Activated CD4-positive, alpha-beta T cell treated with anti-CD3 and anti-CD28 coated beads, Interleukin-2, amount 10 ng/mL, durations not matched to agents 7 days and 5 days (primary cell): ENCODE data around the gene PTPN11. TPM values are rescaled to one million over a fixed set of nuclear protein-coding genes. Genes with fewer than 3 reads are reported as not detected.
"Not testable (repeated sequence)": the region's sequence is repeated elsewhere in the genome, so short reads cannot be mapped to it uniquely, and the experiment has no call there.

Experiments
- CTCF ChIA-PET: fragments of 350-600 bp; sonication (Branson Sonifier 250); formaldehyde crosslinking; loops from one replicate; lab custom pipeline; 2021; ENCODE audit warnings: antibody characterized with exemption; lab: Charles Lee
- POLR2A ChIA-PET: fragments of 350-600 bp; sonication (Branson Sonifier 250); formaldehyde crosslinking; loops from one replicate; lab custom pipeline; 2021; ENCODE audit warnings: antibody characterized with exemption; lab: Charles Lee
- DNase-seq: peaks from one replicate; pipeline ENCODE4 v3.0.0-alpha.2; 2020
- H3K27ac Mint-ChIP-seq: one replicate; pipeline ENCODE4 v1.8.0; 2021; ENCODE audit warnings: mild to moderate bottlenecking, moderate library complexity, mixed read lengths
- H3K27me3 Mint-ChIP-seq: one replicate; pipeline ENCODE4 v1.8.0; 2021; ENCODE audit warnings: mixed read lengths
- H3K36me3 Mint-ChIP-seq: one replicate; pipeline ENCODE4 v1.8.0; 2021; ENCODE audit warnings: low read depth, mixed read lengths
- H3K4me1 Mint-ChIP-seq: one replicate; pipeline ENCODE4 v1.8.0; 2021; ENCODE audit warnings: mixed read lengths
- H3K4me3 Mint-ChIP-seq: one replicate; pipeline ENCODE4 v1.8.0; 2021; ENCODE audit warnings: mild to moderate bottlenecking, moderate library complexity, mixed read lengths
- H3K9me3 Mint-ChIP-seq: one replicate; pipeline ENCODE4 v1.8.0; 2021; ENCODE audit warnings: mixed read lengths
- total RNA-seq, 2 experiments: library from RNA; stranded (reverse); gene quantifications; one replicate each; pipeline ENCODE4 v1.2.3, GENCODE V29; 2021

PTPN11 gene
- total RNA-seq, 2 experiments from 2014 or later = 79.2 to 84.4 TPM

DNA sequence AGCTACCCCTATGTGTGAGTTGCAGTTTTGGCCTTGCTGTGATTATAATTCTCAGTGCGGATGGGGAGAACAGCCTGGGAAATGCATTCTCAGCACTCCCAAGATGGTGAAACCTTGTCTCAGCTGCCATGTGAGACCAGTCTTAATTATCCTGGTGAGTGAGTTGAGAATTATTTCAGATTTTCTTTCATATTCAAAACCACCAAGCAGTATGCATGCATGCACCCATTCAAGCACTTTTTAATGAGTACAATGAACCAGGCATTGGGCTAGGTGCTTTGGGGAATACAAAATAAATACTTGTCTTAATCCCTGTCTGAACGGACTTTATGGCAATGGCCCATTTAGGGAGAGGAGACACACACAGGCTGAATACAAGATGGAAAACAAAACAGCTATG, 94.7 kb downstream of the PTPN11 start:
- H3K4me1 Mint-ChIP-seq = no peaks in the 10 kb centered on the region
- no peak overlapping the region for H3K27ac Mint-ChIP-seq
- no peaks in the 10 kb centered on the region for H3K27me3 Mint-ChIP-seq
- ChIA-PET CTCF (no interaction called here), POLR2A (no interaction called here)
- DNase-seq = no peak
- H3K4me3 Mint-ChIP-seq = no peak overlapping the region
- H3K9me3 Mint-ChIP-seq = no peaks in the 10 kb centered on the region
- H3K36me3 Mint-ChIP-seq = peaks cover 8% of the 10 kb centered on the region

DNA sequence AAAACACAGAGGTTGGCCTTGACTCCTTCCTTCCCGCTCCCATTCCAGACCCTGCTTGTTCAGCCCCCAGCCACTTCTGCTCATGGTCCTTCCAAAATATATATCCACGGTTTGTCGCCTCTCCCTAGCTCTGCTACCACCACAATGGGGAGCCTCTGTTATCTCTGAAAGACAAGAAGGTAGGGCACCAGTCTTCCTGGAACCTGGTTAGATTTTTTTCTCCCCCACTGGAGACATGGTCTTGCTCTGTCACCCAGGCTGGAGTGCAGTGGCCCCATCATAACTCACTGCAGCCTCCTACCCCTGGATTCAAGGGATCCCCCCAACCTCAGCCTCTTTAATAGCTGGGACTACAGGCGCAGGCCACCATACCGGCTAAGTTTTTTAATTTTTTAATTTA, 95.7 kb downstream of the PTPN11 start:
- Mint-ChIP-seq H3K4me1 (no peaks in the 10 kb centered on the region), H3K9me3 (no peaks in the 10 kb centered on the region), H3K36me3 (peaks cover 8% of the 10 kb centered on the region), H3K4me3 (no peak overlapping the region), H3K27ac (no peak overlapping the region), H3K27me3 (no peaks in the 10 kb centered on the region)
- ChIA-PET CTCF (no interaction called here), POLR2A (no interaction called here)
- DNase-seq = no peak

DNA sequence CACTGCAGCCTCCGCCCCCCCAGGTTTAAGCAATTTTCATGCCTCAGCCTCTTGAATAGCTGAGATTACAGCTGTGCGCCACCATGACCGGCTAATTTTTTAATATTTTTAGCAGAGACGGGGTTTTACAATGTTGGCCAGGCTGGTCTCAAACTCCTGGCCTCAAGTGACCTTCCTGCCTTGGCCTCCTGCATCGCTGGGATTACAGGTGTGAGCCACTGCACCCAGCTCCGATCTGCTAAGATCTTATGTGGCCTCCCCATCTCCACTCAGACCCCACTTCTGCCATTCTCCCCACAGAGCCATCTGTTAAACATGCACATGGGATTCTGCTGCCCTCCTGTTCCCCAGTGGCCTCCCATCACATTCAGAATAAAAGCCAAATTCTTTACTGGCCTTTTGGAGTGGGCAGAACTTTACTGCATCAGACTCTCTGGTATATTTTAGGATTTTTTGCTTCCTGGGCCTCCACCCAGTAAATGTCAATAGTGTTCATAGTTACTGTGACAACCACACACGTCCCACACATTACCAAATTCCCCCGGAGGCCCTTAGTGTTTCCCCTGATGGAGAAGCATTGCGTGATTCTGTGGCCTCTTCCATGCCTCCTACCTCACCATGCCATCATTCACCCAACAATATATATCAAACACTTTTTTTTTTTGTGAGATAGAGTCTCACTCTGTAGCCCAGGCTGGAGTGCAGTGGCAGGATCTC, 96.3 kb downstream of the PTPN11 start:
- CTCF ChIA-PET = no interaction called here
- POLR2A ChIA-PET = no interaction called here
- H3K27me3 Mint-ChIP-seq = no peaks in the 10 kb centered on the region

DNA sequence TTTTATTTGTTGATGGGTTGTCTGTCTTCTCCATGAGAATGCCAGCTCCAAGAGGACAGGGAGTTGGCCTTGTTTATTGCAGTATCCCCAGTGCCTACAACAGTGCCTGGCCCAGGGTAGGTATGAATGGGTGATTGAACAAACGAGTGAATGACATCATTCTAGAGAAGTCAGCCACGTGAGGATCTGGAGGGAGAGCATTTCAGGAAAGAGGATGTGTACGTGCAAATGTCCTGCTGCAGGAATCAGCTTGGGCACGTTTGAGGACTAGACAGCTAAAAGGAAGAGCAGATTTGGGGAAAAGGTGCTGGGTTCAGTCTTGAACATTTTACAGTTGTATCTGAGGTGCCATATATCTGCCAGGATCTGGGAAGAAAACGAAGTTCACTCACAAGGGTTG, 97.1 kb downstream of the PTPN11 start:
- Mint-ChIP-seq H3K9me3 (no peaks in the 10 kb centered on the region), H3K4me3 (no peak overlapping the region), H3K4me1 (no peaks in the 10 kb centered on the region), H3K27me3 (no peaks in the 10 kb centered on the region), H3K27ac (no peak overlapping the region), H3K36me3 (peaks cover 2% of the 10 kb centered on the region)
- CTCF ChIA-PET = no interaction called here
- DNase-seq = no peak
- POLR2A ChIA-PET = no interaction called here

More for the DNA sequence above, 96.3 kb downstream of the PTPN11 start:
- Mint-ChIP-seq H3K9me3 (no peaks in the 10 kb centered on the region), H3K4me3 (no peak overlapping the region), H3K36me3 (peaks cover 5% of the 10 kb centered on the region), H3K27ac (no peak overlapping the region), H3K4me1 (no peaks in the 10 kb centered on the region)
- no peak for DNase-seq

- DNase-seq = no peak
- ChIA-PET POLR2A (no interaction called here), CTCF (no interaction called here)
- Mint-ChIP-seq H3K9me3 (no peaks in the 10 kb centered on the region), H3K4me1 (no peaks in the 10 kb centered on the region), H3K27ac (no peak overlapping the region), H3K36me3 (no peaks in the 10 kb centered on the region), H3K27me3 (no peaks in the 10 kb centered on the region), H3K4me3 (no peak overlapping the region)
Observed at GRCh38 chr12:112517730-112518364, 99.1 kb downstream of the PTPN11 start.

DNA sequence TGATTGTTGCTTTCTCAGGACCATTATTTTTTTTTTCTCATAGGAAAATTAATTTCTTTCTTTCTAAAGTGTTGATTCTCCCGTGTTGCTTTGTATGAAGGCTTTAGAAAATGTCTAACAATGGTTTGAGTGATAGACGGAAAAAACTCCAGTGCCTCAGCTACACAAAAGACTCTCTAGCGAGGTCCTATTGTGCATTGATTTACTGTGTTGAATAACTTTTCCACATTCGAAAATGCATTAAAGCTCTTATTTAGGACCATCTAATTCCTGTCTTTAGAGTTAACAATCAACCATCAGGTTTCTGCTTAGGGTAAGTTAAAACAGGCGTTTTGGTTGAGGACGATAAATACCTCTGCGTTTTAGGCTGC, 99.6 kb downstream of the PTPN11 start:
- no peaks in the 10 kb centered on the region for H3K9me3 Mint-ChIP-seq
- H3K36me3 Mint-ChIP-seq = no peaks in the 10 kb centered on the region
- ChIA-PET POLR2A (no interaction called here), CTCF (no interaction called here)
- H3K4me3 Mint-ChIP-seq = no peak overlapping the region
- no peak overlapping the region for H3K27ac Mint-ChIP-seq
- H3K27me3 Mint-ChIP-seq = no peaks in the 10 kb centered on the region
- H3K4me1 Mint-ChIP-seq = no peaks in the 10 kb centered on the region
- DNase-seq = no peak

- POLR2A ChIA-PET, DNase-seq, H3K36me3 Mint-ChIP-seq, H3K4me3 Mint-ChIP-seq, CTCF ChIA-PET, H3K4me1 Mint-ChIP-seq, H3K27me3 Mint-ChIP-seq, H3K9me3 Mint-ChIP-seq, H3K27ac Mint-ChIP-seq: not testable (repeated sequence)
Observed at GRCh38 chr12:112519841-112520340, 101.1 kb downstream of the PTPN11 start.

DNA sequence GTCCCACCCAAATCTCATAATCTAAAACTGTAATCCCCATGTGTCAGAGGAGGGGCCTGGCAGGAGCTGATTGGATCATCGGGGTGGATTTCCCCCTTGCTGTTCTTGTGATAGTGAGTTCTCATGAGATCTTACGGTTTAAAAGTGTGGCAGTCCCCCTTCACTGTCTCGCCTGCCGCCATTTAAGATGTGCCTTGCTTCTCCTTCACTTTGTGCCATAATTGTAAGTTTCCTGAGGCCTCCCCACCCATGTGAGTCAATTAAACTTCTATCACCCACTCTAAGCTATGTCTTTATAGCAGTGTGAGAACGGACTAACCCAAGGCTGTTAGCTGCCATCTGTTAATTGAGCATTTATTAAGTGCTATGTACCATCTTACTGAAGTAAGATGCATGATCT, 105.1 kb downstream of the PTPN11 start:
- ChIA-PET POLR2A (no interaction called here), CTCF (no interaction called here)
- H3K27ac Mint-ChIP-seq = no peak overlapping the region
- H3K36me3 Mint-ChIP-seq = no peaks in the 10 kb centered on the region
- H3K4me3 Mint-ChIP-seq = no peak overlapping the region
- H3K27me3 Mint-ChIP-seq = no peaks in the 10 kb centered on the region
- DNase-seq = no peak
- H3K4me1 Mint-ChIP-seq = no peaks in the 10 kb centered on the region
- H3K9me3 Mint-ChIP-seq = no peaks in the 10 kb centered on the region

GRCh38 chr12:112524269-112524668, 105.5 kb downstream of the PTPN11 start:
- no peaks in the 10 kb centered on the region for H3K27me3 Mint-ChIP-seq

GRCh38 chr12:112524676-112525425, 106.1 kb downstream of the PTPN11 start:
- no peak overlapping the region for H3K4me3 Mint-ChIP-seq
- H3K4me1 Mint-ChIP-seq = no peaks in the 10 kb centered on the region
- no peaks in the 10 kb centered on the region for H3K36me3 Mint-ChIP-seq
- CTCF ChIA-PET = no interaction called here
- POLR2A ChIA-PET = no interaction called here
- no peak overlapping the region for H3K27ac Mint-ChIP-seq
- no peak for DNase-seq
- no peaks in the 10 kb centered on the region for H3K9me3 Mint-ChIP-seq
- H3K27me3 Mint-ChIP-seq = no peaks in the 10 kb centered on the region

More at GRCh38 chr12:112524269-112524668, 105.5 kb downstream of the PTPN11 start:
- no peak for DNase-seq
- Mint-ChIP-seq H3K4me3 (no peak overlapping the region), H3K9me3 (no peaks in the 10 kb centered on the region), H3K27ac (no peak overlapping the region), H3K36me3 (no peaks in the 10 kb centered on the region), H3K4me1 (no peaks in the 10 kb centered on the region)
- CTCF ChIA-PET = no interaction called here
- POLR2A ChIA-PET = no interaction called here

DNA sequence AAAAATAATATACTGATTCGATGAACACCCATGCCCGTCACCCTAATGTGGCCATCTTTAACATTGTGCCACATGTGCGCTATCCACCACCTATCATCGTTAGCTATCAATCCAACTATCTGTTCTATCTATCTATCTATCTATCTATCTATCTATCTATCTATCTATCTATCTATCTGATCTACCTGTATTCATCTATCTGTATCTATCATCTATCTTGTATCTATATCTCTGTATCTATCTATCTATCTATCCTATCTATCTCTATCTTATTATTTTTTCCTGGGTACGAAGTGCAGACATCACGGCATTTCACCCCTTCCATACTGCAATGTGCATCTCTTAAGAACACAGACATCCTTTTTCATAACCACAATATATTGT, 106.7 kb downstream of the PTPN11 start:
- H3K4me1 Mint-ChIP-seq = no peaks in the 10 kb centered on the region

GRCh38 chr12:112527082-112527481, 108.3 kb downstream of the PTPN11 start:
- no peak overlapping the region for H3K4me3 Mint-ChIP-seq
- peaks cover 2% of the 10 kb centered on the region for H3K27me3 Mint-ChIP-seq
- H3K36me3 Mint-ChIP-seq = no peaks in the 10 kb centered on the region
- H3K27ac Mint-ChIP-seq = no peak overlapping the region
- no peak for DNase-seq
- POLR2A ChIA-PET = no interaction called here
- CTCF ChIA-PET = no interaction called here
- no peaks in the 10 kb centered on the region for H3K9me3 Mint-ChIP-seq
- no peaks in the 10 kb centered on the region for H3K4me1 Mint-ChIP-seq

More for the DNA sequence above, 106.7 kb downstream of the PTPN11 start:
- ChIA-PET POLR2A (no interaction called here), CTCF (no interaction called here)
- Mint-ChIP-seq H3K4me3 (no peak overlapping the region), H3K27ac (no peak overlapping the region), H3K27me3 (peaks cover 2% of the 10 kb centered on the region), H3K9me3 (no peaks in the 10 kb centered on the region), H3K36me3 (no peaks in the 10 kb centered on the region)
- DNase-seq = no peak

DNA sequence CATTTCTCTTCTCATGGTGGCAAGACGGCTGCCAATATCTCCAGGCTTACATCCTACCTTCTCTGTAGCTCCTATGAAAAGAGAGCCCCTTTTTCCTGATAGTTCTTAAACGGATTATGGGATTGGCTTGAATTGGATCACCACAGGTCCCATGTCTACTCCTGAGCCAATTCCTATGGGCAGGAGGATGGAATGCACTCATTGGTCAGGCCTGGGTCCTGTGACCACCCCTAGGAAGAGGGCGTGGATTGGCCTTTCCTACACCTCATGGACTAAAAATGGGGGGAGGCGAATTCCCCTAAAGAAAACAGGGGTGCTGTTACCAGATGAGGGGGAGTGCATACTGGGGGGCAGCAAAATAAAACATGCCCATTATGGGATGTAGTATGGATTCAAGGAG, 108.8 kb downstream of the PTPN11 start:
- H3K27me3 Mint-ChIP-seq = peaks cover 2% of the 10 kb centered on the region
- no peak overlapping the region for H3K4me3 Mint-ChIP-seq
- POLR2A ChIA-PET = no interaction called here
- DNase-seq = no peak
- H3K27ac Mint-ChIP-seq = no peak overlapping the region
- H3K4me1 Mint-ChIP-seq = no peaks in the 10 kb centered on the region
- no peaks in the 10 kb centered on the region for H3K9me3 Mint-ChIP-seq
- H3K36me3 Mint-ChIP-seq = no peaks in the 10 kb centered on the region
- CTCF ChIA-PET = no interaction called here
